ENCODE measurements around the gene ZHX3.

ZHX3 gene

GRCh38 chr20:41196653-41197225, 120.8 kb downstream of the ZHX3 start:
- no peak overlapping the region for H3K27ac ChIP-seq
- H3K4me3 ChIP-seq (ENCODE audit: low read depth in 1 of 2, low read length in 1 of 2): no peak overlapping the region
- H3K9me3 ChIP-seq: no peaks in the 10 kb centered on the region
- TF ChIP-seq CTCF (IDR thresholded peaks at IDR 0.05): no peak
- no peaks in the 10 kb centered on the region for H3K36me3 ChIP-seq
- no peaks in the 10 kb centered on the region for H3K4me1 ChIP-seq (ENCODE audit: control insufficient read depth in 1 of 2, insufficient read depth in 1 of 2, low read depth in 1 of 2, low read length in 1 of 2)
- H3K27me3 ChIP-seq: no peaks in the 10 kb centered on the region

GRCh38 chr20:41192575-41192974, 125.0 kb downstream of the ZHX3 start:
- no peak for TF ChIP-seq CTCF (IDR thresholded peaks at IDR 0.05)
- H3K9me3 ChIP-seq: no peaks in the 10 kb centered on the region
- H3K36me3 ChIP-seq: no peaks in the 10 kb centered on the region
- no peak overlapping the region for H3K27ac ChIP-seq
- H3K4me3 ChIP-seq (ENCODE audit: low read depth in 1 of 2, low read length in 1 of 2): no peak overlapping the region
- H3K27me3 ChIP-seq: no peaks in the 10 kb centered on the region
- no peaks in the 10 kb centered on the region for H3K4me1 ChIP-seq (ENCODE audit: control insufficient read depth in 1 of 2, insufficient read depth in 1 of 2, low read depth in 1 of 2, low read length in 1 of 2)

- Histone ChIP-seq H3K27me3 (no peaks in the 10 kb centered on the region), H3K4me3 (ENCODE audit: low read depth in 1 of 2, low read length in 1 of 2) (no peak overlapping the region), H3K4me1 (ENCODE audit: control insufficient read depth in 1 of 2, insufficient read depth in 1 of 2, low read depth in 1 of 2, low read length in 1 of 2) (no peaks in the 10 kb centered on the region), H3K27ac (no peak overlapping the region), H3K9me3 (no peaks in the 10 kb centered on the region), H3K36me3 (no peaks in the 10 kb centered on the region)
- TF ChIP-seq CTCF (IDR thresholded peaks at IDR 0.05): no peak
Measured at GRCh38 chr20:41191562-41192500, 125.7 kb downstream of the ZHX3 start.

GRCh38 chr20:41187668-41188067, 129.9 kb downstream of the ZHX3 start:
- H3K9me3 ChIP-seq: no peaks in the 10 kb centered on the region
- no peaks in the 10 kb centered on the region for H3K36me3 ChIP-seq

More at GRCh38 chr20:41187668-41188067, 129.9 kb downstream of the ZHX3 start:
- H3K4me3 ChIP-seq (ENCODE audit: low read depth in 1 of 2, low read length in 1 of 2): no peak overlapping the region
- H3K4me1 ChIP-seq (ENCODE audit: control insufficient read depth in 1 of 2, insufficient read depth in 1 of 2, low read depth in 1 of 2, low read length in 1 of 2): no peaks in the 10 kb centered on the region
- TF ChIP-seq CTCF (IDR thresholded peaks at IDR 0.05): no peak
- H3K27ac ChIP-seq: no peak overlapping the region
- H3K27me3 ChIP-seq: no peaks in the 10 kb centered on the region

Data from neutrophil (primary cell).